ENCODE measurements around the gene KIAA1586.

DNA sequence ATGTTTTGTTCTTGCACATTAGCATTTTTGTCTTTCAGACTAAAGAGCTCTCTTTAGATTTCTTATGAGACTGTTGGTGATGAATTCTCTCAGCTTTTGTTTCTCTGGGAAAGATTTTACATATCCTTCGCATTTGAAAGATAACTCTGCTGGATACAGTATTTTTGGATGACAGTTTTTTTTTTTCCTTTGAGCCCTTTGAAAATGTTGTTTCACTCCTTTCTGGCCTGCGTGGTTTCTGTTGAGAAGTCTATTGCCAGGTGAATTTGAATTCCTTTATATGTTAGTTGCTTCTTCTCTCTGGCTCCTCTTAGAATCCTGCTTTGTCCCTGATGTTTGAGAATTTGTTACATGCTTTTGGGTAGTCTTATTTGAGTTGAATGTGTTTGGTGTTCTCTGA lies 22.2 kb upstream of the KIAA1586 start:
- TF ChIP-seq, protein P1, sequence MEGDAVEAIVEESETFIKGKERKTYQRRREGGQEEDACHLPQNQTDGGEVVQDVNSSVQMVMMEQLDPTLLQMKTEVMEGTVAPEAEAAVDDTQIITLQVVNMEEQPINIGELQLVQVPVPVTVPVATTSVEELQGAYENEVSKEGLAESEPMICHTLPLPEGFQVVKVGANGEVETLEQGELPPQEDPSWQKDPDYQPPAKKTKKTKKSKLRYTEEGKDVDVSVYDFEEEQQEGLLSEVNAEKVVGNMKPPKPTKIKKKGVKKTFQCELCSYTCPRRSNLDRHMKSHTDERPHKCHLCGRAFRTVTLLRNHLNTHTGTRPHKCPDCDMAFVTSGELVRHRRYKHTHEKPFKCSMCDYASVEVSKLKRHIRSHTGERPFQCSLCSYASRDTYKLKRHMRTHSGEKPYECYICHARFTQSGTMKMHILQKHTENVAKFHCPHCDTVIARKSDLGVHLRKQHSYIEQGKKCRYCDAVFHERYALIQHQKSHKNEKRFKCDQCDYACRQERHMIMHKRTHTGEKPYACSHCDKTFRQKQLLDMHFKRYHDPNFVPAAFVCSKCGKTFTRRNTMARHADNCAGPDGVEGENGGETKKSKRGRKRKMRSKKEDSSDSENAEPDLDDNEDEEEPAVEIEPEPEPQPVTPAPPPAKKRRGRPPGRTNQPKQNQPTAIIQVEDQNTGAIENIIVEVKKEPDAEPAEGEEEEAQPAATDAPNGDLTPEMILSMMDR (IDR thresholded peaks at IDR 0.05) = no peak
- TF ChIP-seq POLR2A (IDR thresholded peaks at IDR 0.05) = no peak
